GM21423 (cell line): Measurements from ENCODE around the gene RPP25L.

Experiments
- ATAC-seq: cut with Tn5 transposase; IDR thresholded peaks from one replicate; pipeline ENCODE4 v1.9.1; 2021; ENCODE audit warnings: mild to moderate bottlenecking, moderate library complexity; ENCODE audit not compliant: unreplicated experiment

The RPP25L gene

DNA sequence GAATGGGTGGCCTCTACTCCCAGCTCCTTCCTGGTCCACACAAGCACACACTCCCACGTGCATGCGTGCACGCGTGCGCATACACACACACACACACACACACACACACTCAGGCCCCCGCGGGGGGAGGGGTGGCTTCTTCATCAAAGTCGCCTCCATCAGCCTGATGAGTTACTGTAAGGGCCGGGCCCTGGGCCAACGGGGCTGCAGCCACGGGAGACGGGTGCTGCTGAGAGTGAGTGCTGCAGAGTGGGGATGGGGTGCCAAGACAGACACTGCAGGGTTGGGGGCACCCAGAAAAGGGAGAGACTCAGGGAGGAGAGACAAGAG lies 40.5 kb downstream of the RPP25L start:
- no peak for ATAC-seq

DNA sequence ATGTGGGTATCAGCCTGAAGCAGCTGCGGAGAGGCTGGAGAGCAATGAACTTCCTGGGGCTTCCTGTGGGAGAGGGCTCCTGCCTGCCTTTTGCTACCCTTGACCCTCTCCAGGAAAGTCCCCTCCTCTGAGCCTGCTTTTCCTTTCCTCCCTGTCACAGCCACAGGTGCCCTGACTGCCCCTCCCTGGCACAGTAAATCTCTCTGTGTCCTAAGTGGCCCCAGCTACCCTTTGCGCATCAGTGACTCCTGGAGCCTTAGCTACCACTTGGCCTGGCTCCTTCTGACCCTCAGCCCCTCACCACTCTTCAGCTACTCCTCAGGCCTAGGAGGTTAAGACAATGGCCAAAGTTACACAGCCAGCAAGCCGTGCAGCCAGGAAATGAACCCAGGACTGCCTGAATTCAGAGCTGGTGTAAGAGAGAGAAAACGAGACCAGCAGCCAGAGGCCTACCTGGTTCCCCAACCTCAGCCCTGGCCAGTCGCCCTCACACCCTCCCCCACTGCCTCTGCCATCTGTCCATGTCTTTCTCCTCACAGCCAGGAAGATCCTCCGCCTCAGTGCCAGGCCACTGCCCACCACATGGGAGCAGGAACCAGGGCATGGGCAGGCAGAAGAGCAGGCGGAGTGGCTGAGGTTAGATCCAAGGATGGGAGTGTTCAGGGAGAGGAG lies 41.0 kb downstream of the RPP25L start:
- no peak for ATAC-seq

DNA sequence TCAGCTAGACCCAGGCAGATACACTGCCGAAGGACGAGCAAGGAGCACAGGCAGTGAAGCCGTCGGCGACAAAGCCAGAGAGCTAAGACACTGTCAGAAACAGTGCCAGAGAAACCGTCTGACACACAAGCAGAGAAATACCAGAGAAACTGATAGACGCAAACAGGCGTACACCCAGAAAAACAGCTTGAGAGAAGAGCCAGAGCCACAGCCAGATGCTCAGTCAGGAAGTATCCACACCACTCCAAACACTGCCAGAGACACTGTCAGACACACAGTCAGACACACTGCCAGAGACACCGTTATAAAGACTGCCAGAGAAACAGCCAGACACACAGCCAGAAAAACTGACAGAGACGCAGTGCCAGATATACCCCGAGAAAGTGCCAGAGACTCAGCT lies 41.5 kb downstream of the RPP25L start:
- ATAC-seq = no peak

DNA sequence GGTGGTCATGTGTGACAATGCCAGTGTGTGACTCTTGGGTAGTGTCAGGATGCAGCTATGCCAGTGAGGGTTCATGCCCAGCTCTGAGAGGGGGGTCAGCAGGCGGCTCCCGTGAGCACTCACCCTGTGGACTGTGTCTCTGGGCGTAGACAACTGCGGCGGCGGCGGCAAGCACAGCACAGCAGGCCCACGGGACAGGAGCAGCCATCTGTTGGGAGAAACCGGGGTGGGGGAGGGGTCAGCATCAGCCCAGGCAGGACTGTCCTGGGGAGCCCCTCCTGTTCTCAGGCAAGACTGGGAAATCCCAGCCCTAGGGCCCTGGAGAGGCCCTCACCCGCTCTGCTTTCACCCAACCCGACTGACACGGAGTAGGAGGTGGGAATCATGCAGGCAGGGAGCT lies 43.1 kb downstream of the RPP25L start:
- no peak for ATAC-seq

DNA sequence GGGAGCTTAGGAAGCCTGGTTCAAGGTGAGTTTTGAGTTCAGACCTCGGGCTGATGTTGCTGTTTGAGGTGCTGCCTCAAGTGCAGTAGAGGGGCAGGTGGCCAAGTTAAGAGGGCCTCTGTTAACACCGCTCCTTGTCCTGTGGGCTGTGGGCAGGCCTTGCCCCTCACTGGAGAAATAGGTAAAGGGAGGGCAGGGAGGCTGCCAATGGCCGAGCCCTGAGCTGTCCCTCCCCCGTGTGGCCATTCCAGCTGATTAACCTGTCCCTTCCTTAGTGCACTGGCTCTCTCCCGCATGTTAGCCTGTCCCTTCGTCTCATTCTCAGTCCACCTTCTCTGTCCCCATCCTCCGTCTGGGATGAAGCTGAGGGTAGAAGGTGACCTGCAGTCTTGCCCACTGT lies 43.8 kb downstream of the RPP25L start:
- no peak for ATAC-seq

DNA sequence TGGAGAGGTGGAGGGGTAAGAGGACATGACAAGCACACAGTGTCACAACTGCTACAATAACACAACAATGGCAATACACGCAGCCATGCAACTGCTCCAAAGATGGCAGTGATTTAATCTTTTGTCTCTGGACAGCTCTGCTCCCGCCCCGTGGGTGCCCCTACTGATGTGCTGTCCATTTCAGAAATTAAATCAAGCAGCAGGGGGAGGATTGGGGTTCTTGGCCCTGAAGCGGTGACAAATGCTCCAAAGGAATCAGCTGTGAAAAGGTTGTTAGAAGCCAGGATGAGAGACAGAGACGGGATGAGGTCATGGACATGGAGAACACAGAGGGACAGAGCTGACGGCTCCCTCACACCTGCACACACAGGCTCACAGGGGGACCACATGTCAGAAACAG lies 44.9 kb downstream of the RPP25L start:
- no peak for ATAC-seq

DNA sequence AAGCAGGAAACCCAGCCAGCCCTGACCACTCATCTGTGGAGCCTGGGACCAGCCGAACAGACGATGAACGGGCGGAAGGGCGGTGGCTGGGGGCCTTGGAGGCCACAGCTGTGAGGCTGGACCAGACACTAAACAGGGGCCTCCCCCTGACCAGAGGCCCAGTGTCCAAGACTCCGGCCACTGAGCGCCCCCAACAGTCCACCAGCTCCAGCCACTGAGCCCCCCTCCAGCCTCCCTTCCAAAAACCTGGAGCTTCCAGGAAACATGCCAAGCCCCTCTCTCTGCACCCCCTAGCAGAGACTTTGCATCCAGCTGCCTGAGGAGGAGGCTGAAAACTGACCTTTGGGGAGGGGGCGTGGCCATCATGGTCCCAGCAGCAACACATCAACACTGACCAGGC lies 45.6 kb downstream of the RPP25L start:
- ATAC-seq = no peak

DNA sequence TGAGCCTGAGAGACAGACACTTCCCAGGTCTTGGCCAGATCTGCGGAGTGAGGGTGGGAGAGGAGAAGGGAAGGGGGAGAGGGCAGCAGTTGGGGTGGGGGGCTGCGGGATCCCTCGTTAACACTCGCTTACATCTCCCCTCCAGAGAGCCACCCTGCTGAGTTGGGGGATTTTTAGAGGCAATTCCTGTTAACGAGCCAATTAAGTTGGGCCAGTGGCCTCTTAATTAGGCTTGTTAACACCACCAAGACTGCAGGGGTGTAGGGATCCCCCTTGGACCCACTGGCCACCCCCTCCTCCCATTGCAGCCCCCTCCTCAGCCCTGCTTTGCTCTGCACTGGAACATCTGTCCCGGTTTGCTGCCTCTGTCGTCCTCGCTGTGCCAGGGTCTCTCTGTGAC lies 46.0 kb downstream of the RPP25L start:
- ATAC-seq = no peak

DNA sequence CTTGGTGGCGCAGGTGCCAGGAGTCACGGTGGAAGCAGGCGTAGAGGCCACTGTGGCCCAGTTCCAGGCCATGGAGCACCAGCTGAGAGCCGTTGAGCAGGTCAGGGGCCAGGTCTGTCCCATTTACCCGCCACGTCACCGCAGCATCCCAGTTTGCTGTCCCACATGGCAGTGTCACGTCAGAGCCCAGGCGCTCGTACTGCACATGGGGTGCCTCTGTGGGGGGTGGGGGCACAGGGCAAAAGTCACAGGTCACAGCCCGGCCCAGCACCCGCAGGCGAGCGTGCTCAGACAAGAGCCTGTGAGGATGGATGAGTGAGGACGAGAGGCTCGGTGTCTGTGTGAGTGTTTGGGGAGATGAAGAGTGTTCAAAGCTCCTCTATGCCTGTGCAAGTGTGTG lies 47.3 kb downstream of the RPP25L start:
- no peak for ATAC-seq

DNA sequence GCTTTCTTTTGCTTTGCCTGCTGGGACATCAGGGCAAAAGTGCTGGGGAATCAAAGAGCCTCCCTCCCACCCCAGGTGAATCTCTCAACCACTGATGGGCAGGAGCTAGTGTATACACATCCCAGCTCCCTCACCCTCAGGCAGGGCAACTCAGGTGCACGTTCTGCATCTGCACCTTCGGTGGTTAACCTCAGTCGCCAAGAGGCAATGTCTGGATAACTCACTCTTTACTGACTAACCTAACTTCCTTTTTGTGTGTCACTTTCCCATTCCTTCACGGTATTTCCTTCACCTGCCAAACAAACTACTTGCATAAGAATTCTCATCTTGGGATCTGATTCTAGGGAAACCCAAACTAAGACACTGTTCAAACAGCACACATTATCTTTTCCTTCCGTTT lies 48.6 kb downstream of the RPP25L start:
- ATAC-seq = no peak

DNA sequence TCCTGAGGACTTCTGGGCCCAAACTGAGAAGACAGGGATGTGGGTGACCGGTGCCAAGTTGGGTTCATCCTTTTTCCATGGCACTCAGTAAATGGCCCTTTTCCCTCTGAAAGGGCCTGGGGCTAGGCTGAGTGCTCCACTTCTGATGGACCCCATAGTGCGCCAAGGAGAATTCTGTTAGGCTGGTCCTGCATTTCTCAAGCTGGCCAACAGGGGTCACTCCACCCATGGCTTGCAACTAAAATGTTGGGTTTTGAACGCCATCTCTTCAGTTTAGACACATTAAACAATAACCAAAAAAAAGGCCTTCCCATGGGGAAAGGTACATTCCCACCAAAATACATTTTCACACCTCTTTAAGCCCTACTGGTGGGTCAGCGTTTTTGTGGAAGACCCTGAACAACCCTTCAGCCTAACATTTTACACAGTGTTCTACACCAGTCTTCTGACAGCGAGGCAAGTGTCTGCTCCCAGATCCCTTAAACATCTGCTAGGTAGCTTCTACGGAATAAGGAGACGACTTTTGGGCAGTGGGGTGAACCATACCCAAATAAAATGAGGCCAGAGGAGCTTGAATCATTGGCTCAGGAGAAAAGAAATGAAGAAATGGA lies 49.7 kb downstream of the RPP25L start:
- no peak for ATAC-seq

DNA sequence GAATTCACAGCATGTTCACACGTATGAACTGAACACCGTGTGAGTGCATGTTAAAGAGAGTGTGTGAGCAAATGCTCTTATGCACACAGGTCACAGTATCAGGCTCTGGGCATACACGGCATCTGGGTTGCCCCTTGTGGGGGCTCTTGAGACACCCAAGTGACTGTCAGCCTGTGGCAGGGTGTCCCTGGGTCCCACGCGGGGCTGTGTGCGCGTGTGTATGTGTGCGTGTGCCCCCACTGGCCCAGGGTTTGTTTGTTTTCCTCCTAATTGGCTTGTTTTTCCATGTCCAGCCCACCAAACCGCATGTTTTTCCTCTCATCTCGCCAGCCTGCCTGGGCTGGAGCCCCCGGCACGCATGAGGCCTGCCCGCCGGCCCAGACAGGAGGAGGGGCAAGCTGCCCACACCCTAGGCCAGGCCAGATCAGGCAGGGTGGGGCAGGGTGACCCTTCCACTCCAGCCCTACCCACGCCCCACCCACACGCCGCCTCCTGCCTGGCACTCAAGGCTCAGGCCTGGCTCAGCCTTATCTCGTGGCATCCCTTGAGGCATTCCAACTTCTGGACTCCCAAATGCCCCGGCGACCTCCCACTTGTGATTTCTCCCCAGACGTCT lies 51.2 kb downstream of the RPP25L start:
- no peak for ATAC-seq
